Epithelial cell of prostate (primary cell): ENCODE data around the gene TDRD1.
A peak's percentile ranks its signal among the peaks of the same experiment; 100 is the strongest.

Experiments
- DNase-seq: peaks from one replicate; pipeline ENCODE4 v3.0.0-alpha.2; 2011; ENCODE audit warnings: low read depth, low spot score
- H3K27ac ChIP-seq: fragments of 450-650 bp; 2 replicates; pipeline ENCODE4 v1.5.1; 2017; ENCODE audit warnings: mild to moderate bottlenecking

Gene TDRD1

GRCh38 chr10:114174695-114175188, 4.4 kb upstream of the TDRD1 start:
- H3K27ac ChIP-seq, result peak overlapping the region; percentile 67
- DNase-seq, result peak; percentile 29

GRCh38 chr10:114175667-114176066, 3.5 kb upstream of the TDRD1 start:
- no peak for DNase-seq
- H3K27ac ChIP-seq, result no peak overlapping the region

GRCh38 chr10:114176511-114176910, 2.6 kb upstream of the TDRD1 start:
- H3K27ac ChIP-seq, result no peak overlapping the region
- no peak for DNase-seq

- no peak overlapping the region for H3K27ac ChIP-seq
- DNase-seq, result no peak
Observed at GRCh38 chr10:114179747-114180146, 594 bp downstream of the TDRD1 start.

GRCh38 chr10:114180937-114181336, 1.8 kb downstream of the TDRD1 start:
- H3K27ac ChIP-seq, result no peak overlapping the region
- DNase-seq, result no peak

GRCh38 chr10:114181971-114182370, 2.8 kb downstream of the TDRD1 start:
- no peak for DNase-seq

GRCh38 chr10:114183563-114183962, 4.4 kb downstream of the TDRD1 start:
- no peak overlapping the region for H3K27ac ChIP-seq
- no peak for DNase-seq

More at GRCh38 chr10:114181971-114182370, 2.8 kb downstream of the TDRD1 start:
- no peak overlapping the region for H3K27ac ChIP-seq

GRCh38 chr10:114184276-114184675, 5.1 kb downstream of the TDRD1 start:
- no peak overlapping the region for H3K27ac ChIP-seq
- no peak for DNase-seq

GRCh38 chr10:114188001-114188400, 8.8 kb downstream of the TDRD1 start:
- no peak overlapping the region for H3K27ac ChIP-seq
- no peak for DNase-seq

- H3K27ac ChIP-seq, result no peak overlapping the region
- DNase-seq, result no peak
Observed at GRCh38 chr10:114188900-114189299, 9.7 kb downstream of the TDRD1 start.

GRCh38 chr10:114189700-114190099, 10.5 kb downstream of the TDRD1 start:
- H3K27ac ChIP-seq, result no peak overlapping the region
- no peak for DNase-seq

GRCh38 chr10:114195079-114195478, 15.9 kb downstream of the TDRD1 start:
- H3K27ac ChIP-seq, result no peak overlapping the region
- peak; percentile 27 for DNase-seq

- no peak overlapping the region for H3K27ac ChIP-seq
- no peak for DNase-seq
Observed at GRCh38 chr10:114199239-114199638, 20.1 kb downstream of the TDRD1 start.

GRCh38 chr10:114202812-114203211, 23.7 kb downstream of the TDRD1 start:
- H3K27ac ChIP-seq, result no peak overlapping the region
- DNase-seq, result no peak

- DNase-seq, result peak; percentile 31
- H3K27ac ChIP-seq, result no peak overlapping the region
Observed at GRCh38 chr10:114206902-114207301, 27.7 kb downstream of the TDRD1 start.

- H3K27ac ChIP-seq, result no peak overlapping the region
- no peak for DNase-seq
Observed at GRCh38 chr10:114207349-114207748, 28.2 kb downstream of the TDRD1 start.

- no peak overlapping the region for H3K27ac ChIP-seq
- no peak for DNase-seq
Observed at GRCh38 chr10:114208351-114208750, 29.2 kb downstream of the TDRD1 start.

- H3K27ac ChIP-seq, result no peak overlapping the region
- DNase-seq, result no peak
Observed at GRCh38 chr10:114212153-114212552, 33.0 kb downstream of the TDRD1 start.

GRCh38 chr10:114215033-114215432, 35.9 kb downstream of the TDRD1 start:
- DNase-seq, result no peak
- no peak overlapping the region for H3K27ac ChIP-seq

GRCh38 chr10:114220281-114220680, 41.1 kb downstream of the TDRD1 start:
- DNase-seq, result no peak
- no peak overlapping the region for H3K27ac ChIP-seq

GRCh38 chr10:114221235-114221634, 42.1 kb downstream of the TDRD1 start:
- no peak overlapping the region for H3K27ac ChIP-seq
- no peak for DNase-seq

- DNase-seq, result no peak
- H3K27ac ChIP-seq, result no peak overlapping the region
Observed at GRCh38 chr10:114223066-114223465, 43.9 kb downstream of the TDRD1 start.

GRCh38 chr10:114228156-114228555, 49.0 kb downstream of the TDRD1 start:
- DNase-seq, result no peak
- H3K27ac ChIP-seq, result no peak overlapping the region
